Karpas-422 (cell line): Measurements from ENCODE around the gene UGT1A7. TPM values are rescaled to one million over a fixed set of nuclear protein-coding genes. Genes with fewer than 3 reads are reported as not detected.

Experiments
- DNase-seq: peaks from one replicate; pipeline ENCODE4 v3.0.0-alpha.2; 2015
- H2AFZ ChIP-seq: fragments of 200-600 bp; sonication (generic); 2 replicates; pipeline ENCODE4 v1.6.1; 2014; ENCODE audit warnings: antibody characterized with exemption, low read length, mixed read lengths
- H3K27ac ChIP-seq: fragments of 200-600 bp; sonication (generic); 2 replicates; pipeline ENCODE4 v1.5.1; 2014; ENCODE audit warnings: mild to moderate bottlenecking, low read length, moderate library complexity
- H3K27me3 ChIP-seq: fragments of 200-600 bp; sonication (generic); 2 replicates; pipeline ENCODE4 v1.6.1; 2014; ENCODE audit warnings: low read length, mixed read lengths
- H3K36me3 ChIP-seq: fragments of 200-600 bp; sonication (generic); 2 replicates; pipeline ENCODE4 v1.6.1; 2014; ENCODE audit warnings: low read length, mixed read lengths; ENCODE audit not compliant: insufficient read depth
- H3K4me1 ChIP-seq: fragments of 200-600 bp; sonication (generic); 2 replicates; pipeline ENCODE4 v1.6.1; 2014; ENCODE audit warnings: mild to moderate bottlenecking, low read length, mixed read lengths
- H3K4me2 ChIP-seq: fragments of 200-600 bp; sonication (generic); 2 replicates; pipeline ENCODE4 v1.6.1; 2014; ENCODE audit warnings: low read length, low read depth, mild to moderate bottlenecking; ENCODE audit not compliant: poor library complexity, severe bottlenecking
- H3K4me3 ChIP-seq: fragments of 200-600 bp; sonication (generic); 2 replicates; pipeline ENCODE4 v1.5.1; 2014; ENCODE audit warnings: mild to moderate bottlenecking, antibody characterized with exemption, low read length, mixed read lengths
- H3K79me2 ChIP-seq: fragments of 200-600 bp; sonication (generic); 2 replicates; pipeline ENCODE4 v1.6.1; 2014; ENCODE audit warnings: mild to moderate bottlenecking, low read length, mixed read lengths
- H3K9ac ChIP-seq: fragments of 200-600 bp; sonication (generic); 2 replicates; pipeline ENCODE4 v1.6.0; 2014; ENCODE audit warnings: low read length
- H3K9me2 ChIP-seq: fragments of 200-600 bp; sonication (generic), shearing (Covaris generic); replicated peaks from 2 replicates; pipeline ENCODE4 v1.6.0; 2014; ENCODE audit warnings: mild to moderate bottlenecking, low read length, moderate library complexity; ENCODE audit not compliant: insufficient read depth
- H3K9me3 ChIP-seq: fragments of 300-700, 200-600 bp; sonication (generic); 2 replicates; pipeline ENCODE4 v1.6.1; 2014; ENCODE audit warnings: low read length, mixed read lengths
- H4K20me1 ChIP-seq: fragments of 200-600 bp; sonication (generic); 2 replicates; pipeline ENCODE4 v1.6.1; 2014; ENCODE audit warnings: mild to moderate bottlenecking, antibody characterized with exemption, low read length, low read depth; ENCODE audit not compliant: insufficient read depth
- total RNA-seq: library from RNA; depleted of rRNA; stranded (reverse); fragments of >200 nt; shearing (Covaris generic); gene quantifications from 2 replicates; pipeline ENCODE4 v1.2.3, GENCODE V29; 2014; ENCODE audit warnings: low replicate concordance

The UGT1A7 gene
- total RNA-seq, 1 experiment from 2014 or later = not detected

- H3K79me2 ChIP-seq = no peaks in the 10 kb centered on the region
- no peak overlapping the region for H3K4me3 ChIP-seq
- no peaks in the 10 kb centered on the region for H3K27me3 ChIP-seq
- DNase-seq = no peak
- no peak overlapping the region for H3K9ac ChIP-seq
- H3K4me1 ChIP-seq = peaks cover 3% of the 10 kb centered on the region; the same call in 1 of the 2 replicates
- no peak overlapping the region for H3K4me2 ChIP-seq
- no peaks in the 10 kb centered on the region for H3K9me2 ChIP-seq
- no peak overlapping the region for H2AFZ ChIP-seq
- no peaks in the 10 kb centered on the region for H3K9me3 ChIP-seq
- H3K27ac ChIP-seq = no peak overlapping the region
- H3K36me3 ChIP-seq = no peaks in the 10 kb centered on the region
- H4K20me1 ChIP-seq = no peaks in the 10 kb centered on the region
Measured at GRCh38 chr2:233794128-233794658, 112.5 kb downstream of the UGT1A7 start.

GRCh38 chr2:233795735-233796171 is 114.1 kb downstream of the UGT1A7 start:
- Histone ChIP-seq H3K27me3 (no peaks in the 10 kb centered on the region), H2AFZ (no peak overlapping the region), H3K4me2 (no peak overlapping the region), H3K9me2 (no peaks in the 10 kb centered on the region), H3K4me3 (no peak overlapping the region), H3K9ac (no peak overlapping the region), H3K4me1 (peaks cover 6% of the 10 kb centered on the region), H3K27ac (no peak overlapping the region), H4K20me1 (no peaks in the 10 kb centered on the region), H3K36me3 (no peaks in the 10 kb centered on the region), H3K79me2 (no peaks in the 10 kb centered on the region), H3K9me3 (no peaks in the 10 kb centered on the region)
- DNase-seq = no peak

- Histone ChIP-seq H3K4me1 (peaks cover 11% of the 10 kb centered on the region), H3K36me3 (no peaks in the 10 kb centered on the region), H3K9me3 (no peaks in the 10 kb centered on the region), H3K79me2 (no peaks in the 10 kb centered on the region), H2AFZ (no peak overlapping the region), H4K20me1 (no peaks in the 10 kb centered on the region), H3K4me2 (no peak overlapping the region), H3K9ac (no peak overlapping the region), H3K9me2 (no peaks in the 10 kb centered on the region), H3K27me3 (no peaks in the 10 kb centered on the region), H3K4me3 (no peak overlapping the region), H3K27ac (no peak overlapping the region)
- DNase-seq = no peak
Measured at GRCh38 chr2:233796254-233796653, 114.6 kb downstream of the UGT1A7 start.

- H3K36me3 ChIP-seq = no peaks in the 10 kb centered on the region
- H3K9me3 ChIP-seq = no peaks in the 10 kb centered on the region
- no peaks in the 10 kb centered on the region for H4K20me1 ChIP-seq
- H3K9ac ChIP-seq = no peak overlapping the region
- DNase-seq = no peak
- no peak overlapping the region for H2AFZ ChIP-seq
- H3K27me3 ChIP-seq = no peaks in the 10 kb centered on the region
- no peak overlapping the region for H3K4me3 ChIP-seq
- H3K9me2 ChIP-seq = no peaks in the 10 kb centered on the region
- H3K4me1 ChIP-seq = peaks cover 26% of the 10 kb centered on the region
- H3K27ac ChIP-seq = no peak overlapping the region
- H3K4me2 ChIP-seq = no peak overlapping the region
- no peaks in the 10 kb centered on the region for H3K79me2 ChIP-seq
Measured at GRCh38 chr2:233798335-233799086, 116.8 kb downstream of the UGT1A7 start.

GRCh38 chr2:233799087-233799665 is 117.5 kb downstream of the UGT1A7 start:
- Histone ChIP-seq H3K4me3 (no peak overlapping the region), H3K27me3 (no peaks in the 10 kb centered on the region), H3K4me2 (no peak overlapping the region), H3K27ac (no peak overlapping the region), H3K36me3 (no peaks in the 10 kb centered on the region), H2AFZ (no peak overlapping the region), H3K9me3 (no peaks in the 10 kb centered on the region), H3K9me2 (no peaks in the 10 kb centered on the region), H4K20me1 (no peaks in the 10 kb centered on the region), H3K9ac (no peak overlapping the region), H3K79me2 (no peaks in the 10 kb centered on the region), H3K4me1 (peaks cover 26% of the 10 kb centered on the region)
- no peak for DNase-seq

GRCh38 chr2:233799716-233800115 is 118.0 kb downstream of the UGT1A7 start:
- Histone ChIP-seq H3K36me3 (no peaks in the 10 kb centered on the region), H3K9me2 (no peaks in the 10 kb centered on the region), H3K4me1 (peaks cover 26% of the 10 kb centered on the region), H3K27ac (no peak overlapping the region), H2AFZ (no peak overlapping the region), H4K20me1 (no peaks in the 10 kb centered on the region), H3K9me3 (no peaks in the 10 kb centered on the region), H3K4me2 (no peak overlapping the region), H3K79me2 (no peaks in the 10 kb centered on the region), H3K9ac (no peak overlapping the region), H3K4me3 (no peak overlapping the region), H3K27me3 (no peaks in the 10 kb centered on the region)
- no peak for DNase-seq

- Histone ChIP-seq H3K9me3 (no peaks in the 10 kb centered on the region), H3K27me3 (no peaks in the 10 kb centered on the region), H3K79me2 (no peaks in the 10 kb centered on the region), H3K4me3 (no peak overlapping the region), H3K27ac (no peak overlapping the region), H4K20me1 (no peaks in the 10 kb centered on the region), H2AFZ (no peak overlapping the region), H3K36me3 (no peaks in the 10 kb centered on the region), H3K4me1 (peaks cover 31% of the 10 kb centered on the region), H3K4me2 (no peak overlapping the region), H3K9ac (no peak overlapping the region), H3K9me2 (no peaks in the 10 kb centered on the region)
- DNase-seq = no peak
Measured at GRCh38 chr2:233800208-233800607, 118.5 kb downstream of the UGT1A7 start.

- peak; percentile 83 for DNase-seq
- Histone ChIP-seq H3K9ac (peak overlapping the region; percentile 32), H3K27me3 (no peaks in the 10 kb centered on the region), H3K4me3 (peak overlapping the region; percentile 5; the same call in 1 of the 2 replicates), H3K36me3 (no peaks in the 10 kb centered on the region), H3K79me2 (no peaks in the 10 kb centered on the region), H4K20me1 (no peaks in the 10 kb centered on the region), H3K9me3 (no peaks in the 10 kb centered on the region), H3K27ac (no peak overlapping the region), H3K4me2 (peak overlapping the region; percentile 56), H2AFZ (no peak overlapping the region), H3K9me2 (no peaks in the 10 kb centered on the region), H3K4me1 (peaks cover 43% of the 10 kb centered on the region)
Measured at GRCh38 chr2:233801357-233802131, 119.8 kb downstream of the UGT1A7 start.
